ENCODE results near the gene SALL1.

GRCh38 chr16:51120730-51121347, 30.2 kb downstream of the SALL1 start:
- TF ChIP-seq, protein P1, sequence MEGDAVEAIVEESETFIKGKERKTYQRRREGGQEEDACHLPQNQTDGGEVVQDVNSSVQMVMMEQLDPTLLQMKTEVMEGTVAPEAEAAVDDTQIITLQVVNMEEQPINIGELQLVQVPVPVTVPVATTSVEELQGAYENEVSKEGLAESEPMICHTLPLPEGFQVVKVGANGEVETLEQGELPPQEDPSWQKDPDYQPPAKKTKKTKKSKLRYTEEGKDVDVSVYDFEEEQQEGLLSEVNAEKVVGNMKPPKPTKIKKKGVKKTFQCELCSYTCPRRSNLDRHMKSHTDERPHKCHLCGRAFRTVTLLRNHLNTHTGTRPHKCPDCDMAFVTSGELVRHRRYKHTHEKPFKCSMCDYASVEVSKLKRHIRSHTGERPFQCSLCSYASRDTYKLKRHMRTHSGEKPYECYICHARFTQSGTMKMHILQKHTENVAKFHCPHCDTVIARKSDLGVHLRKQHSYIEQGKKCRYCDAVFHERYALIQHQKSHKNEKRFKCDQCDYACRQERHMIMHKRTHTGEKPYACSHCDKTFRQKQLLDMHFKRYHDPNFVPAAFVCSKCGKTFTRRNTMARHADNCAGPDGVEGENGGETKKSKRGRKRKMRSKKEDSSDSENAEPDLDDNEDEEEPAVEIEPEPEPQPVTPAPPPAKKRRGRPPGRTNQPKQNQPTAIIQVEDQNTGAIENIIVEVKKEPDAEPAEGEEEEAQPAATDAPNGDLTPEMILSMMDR (conservative IDR thresholded peaks at IDR 0.05; ENCODE audit: low read depth, low read length) = no peak
- TF ChIP-seq EZH2 (IDR thresholded peaks at IDR 0.05; ENCODE audit: low read length, unreplicated experiment) = no peak

Data from PC-3 (cell line).